Measurements from ENCODE around the gene SPAG9. TPM values are rescaled to one million over a fixed set of nuclear protein-coding genes. Genes with fewer than 3 reads are reported as not detected.

The SPAG9 gene
- total RNA-seq, 4 donors from 2014 or later, result 81.2 to 99.9 (median 89.9) TPM

GRCh38 chr17:50959341-50959740, 161.3 kb downstream of the SPAG9 start:
- Histone ChIP-seq H3K4me3 (no peak overlapping the region), H3K9me3 (no peaks in the 10 kb centered on the region), H3K4me1 (peaks cover 17 to 30% (median 29%) of the 10 kb centered on the region in 4 donors), H3K27me3 (no peaks in the 10 kb centered on the region), H3K36me3 (peaks cover 0 to 41% (median 21%) of the 10 kb centered on the region in 4 donors), H3K27ac (replicated peaks in 1 of 4) (no peak overlapping the region)
- DNase-seq (ENCODE audit: extremely low spot score), result no peak
- intact Hi-C loops (cut with DNase I), result loop anchor here (5.0 to 10.0 kb wide), 3 partner anchors 107 to 415 kb away; partner anchors contain the start of gene SPATA20
- 96% methylated on average over 2 of the region's 2 CpGs for WGBS
- no peak for TF ChIP-seq EP300 (IDR thresholded peaks at IDR 0.05)
- TF ChIP-seq POLR2AphosphoS5 (IDR thresholded peaks at IDR 0.05), result no peak
- TF ChIP-seq POLR2A (IDR thresholded peaks at IDR 0.05; ENCODE audit: low read depth), result no peak
- no peak for TF ChIP-seq CTCF (IDR thresholded peaks at IDR 0.05)

GRCh38 chr17:50957600-50958575, 162.8 kb downstream of the SPAG9 start:
- DNase-seq (ENCODE audit: extremely low spot score), result no peak
- H3K4me3 ChIP-seq, result no peak overlapping the region
- 75% methylated on average over 15 of the region's 15 CpGs for WGBS
- TF ChIP-seq EP300 (IDR thresholded peaks at IDR 0.05) (no peak), CTCF (IDR thresholded peaks at IDR 0.05) (no peak), POLR2A (IDR thresholded peaks at IDR 0.05; ENCODE audit: low read depth) (no peak), POLR2AphosphoS5 (IDR thresholded peaks at IDR 0.05) (no peak)
- intact Hi-C loops (cut with DNase I), result loop anchor here (5.0 to 10.0 kb wide), 3 partner anchors 106 to 413 kb away; partner anchors contain the start of gene SPATA20
- no peaks in the 10 kb centered on the region for H3K27me3 ChIP-seq
- peaks cover 0 to 33% (median 16%) of the 10 kb centered on the region in 4 donors for H3K36me3 ChIP-seq
- H3K4me1 ChIP-seq, result peaks cover 23 to 44% (median 40%) of the 10 kb centered on the region in 4 donors
- no peaks in the 10 kb centered on the region for H3K9me3 ChIP-seq
- peak overlapping the region in 3 of 4 donors; percentile 28 to 67 (median 36) for H3K27ac ChIP-seq (replicated peaks in 1 of 4)

GRCh38 chr17:50956750-50957523, 163.7 kb downstream of the SPAG9 start:
- Histone ChIP-seq H3K9me3 (no peaks in the 10 kb centered on the region), H3K4me1 (peaks cover 23 to 48% (median 42%) of the 10 kb centered on the region in 4 donors), H3K4me3 (no peak overlapping the region), H3K27ac (replicated peaks in 1 of 4) (peak overlapping the region; percentile 63 to 76 (median 66)), H3K36me3 (peaks cover 0 to 27% (median 16%) of the 10 kb centered on the region in 4 donors), H3K27me3 (no peaks in the 10 kb centered on the region)
- intact Hi-C loops (cut with DNase I), result loop anchor here (5.0 to 10.0 kb wide), 3 partner anchors 105 to 412 kb away; partner anchors contain the start of gene SPATA20
- peak; percentile 78 to 84 (median 80) for TF ChIP-seq CTCF (IDR thresholded peaks at IDR 0.05)
- TF ChIP-seq EP300 (IDR thresholded peaks at IDR 0.05), result no peak
- WGBS, result 52% methylated on average over 10 of the region's 13 CpGs
- DNase-seq (ENCODE audit: extremely low spot score), result no peak

- H3K27me3 ChIP-seq, result no peaks in the 10 kb centered on the region
- H3K36me3 ChIP-seq, result peaks cover 0 to 22% (median 14%) of the 10 kb centered on the region in 4 donors
- no peaks in the 10 kb centered on the region for H3K9me3 ChIP-seq
- intact Hi-C loops (cut with DNase I), result loop anchor here (5.0 to 10.0 kb wide), 3 partner anchors 104 to 412 kb away; partner anchors contain the start of gene SPATA20
- 96% methylated on average over 4 of the region's 4 CpGs for WGBS
- DNase-seq (ENCODE audit: extremely low spot score), result no peak
- peak overlapping the region; percentile 63 to 76 (median 66) for H3K27ac ChIP-seq (replicated peaks in 1 of 4)
- H3K4me1 ChIP-seq, result peaks cover 23 to 53% (median 48%) of the 10 kb centered on the region in 4 donors
- TF ChIP-seq POLR2A (IDR thresholded peaks at IDR 0.05; ENCODE audit: low read depth), result no peak
- no peak for TF ChIP-seq EP300 (IDR thresholded peaks at IDR 0.05)
- no peak overlapping the region for H3K4me3 ChIP-seq
Observed at GRCh38 chr17:50956409-50956749, 164.3 kb downstream of the SPAG9 start.
